Measurements from ENCODE around the gene C6orf62. TPM values are rescaled to one million over a fixed set of nuclear protein-coding genes. Genes with fewer than 3 reads are reported as not detected.
A peak's percentile ranks its signal among the peaks of the same experiment; 100 is the strongest.
"Not testable (repeated sequence)": the region's sequence is repeated elsewhere in the genome, so short reads cannot be mapped to it uniquely, and the experiment has no call there.

Gene C6orf62
- total RNA-seq, 2 experiments from 2014 or later: 130 to 134 TPM

DNA sequence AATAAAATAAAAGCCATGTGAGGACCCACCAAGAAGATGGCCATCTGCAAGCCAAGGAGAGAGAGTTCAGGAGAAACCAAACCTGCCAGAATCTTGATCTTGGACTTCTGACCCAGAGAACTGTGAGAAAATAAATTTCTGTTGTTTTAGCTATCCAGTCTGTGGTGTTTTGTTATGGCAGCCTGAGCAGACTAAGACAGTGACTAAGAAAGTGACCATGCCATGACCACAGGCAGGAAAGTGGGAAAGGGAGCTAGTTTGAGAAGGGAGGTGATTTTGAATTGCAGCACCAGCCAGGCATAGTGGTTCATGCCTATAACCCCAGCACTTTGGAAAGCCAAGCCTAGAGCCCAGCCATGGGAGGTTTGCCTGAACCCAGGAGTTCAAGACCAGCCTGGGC lies 21.9 kb upstream of the C6orf62 start:
- Mint-ChIP-seq H3K36me3 (no peaks in the 10 kb centered on the region), H3K4me1 (ENCODE audit: low read depth) (peaks cover 25% of the 10 kb centered on the region), H3K27me3 (no peaks in the 10 kb centered on the region), H3K9me3 (no peaks in the 10 kb centered on the region), H3K4me3 (no peak overlapping the region), H3K27ac (no peak overlapping the region)
- intact Hi-C loops (cut with micrococcal nuclease): no loop called here
- ChIA-PET POLR2A (no interaction called here), CTCF (interaction anchor here (0.6 to 1.2 kb wide), 2 partner anchors 15 to 19 kb away, joined by 4 read pairs; no protein-coding TSS in a partner anchor)
- DNase-seq: no peak

- H3K4me3 Mint-ChIP-seq: no peak overlapping the region
- peaks cover 18% of the 10 kb centered on the region for H3K4me1 Mint-ChIP-seq (ENCODE audit: low read depth)
- H3K27me3 Mint-ChIP-seq: no peaks in the 10 kb centered on the region
- CTCF ChIA-PET: interaction anchor here (0.8 to 1.8 kb wide), 3 partner anchors 17 to 194 kb away, joined by 3 to 8 read pairs (median 3); no protein-coding TSS in a partner anchor
- intact Hi-C loops (cut with micrococcal nuclease): no loop called here
- H3K27ac Mint-ChIP-seq: no peak overlapping the region
- POLR2A ChIA-PET: interaction anchor here (1.0 to 1.3 kb wide), 2 partner anchors 10 to 20 kb away, joined by 3 read pairs; partner anchors contain the start of gene C6orf62
- no peaks in the 10 kb centered on the region for H3K36me3 Mint-ChIP-seq
- H3K9me3 Mint-ChIP-seq: no peaks in the 10 kb centered on the region
- no peak for DNase-seq
Observed at GRCh38 chr6:24738741-24739140, 19.8 kb upstream of the C6orf62 start.

GRCh38 chr6:24734710-24735109 lies 15.8 kb upstream of the C6orf62 start:
- CTCF ChIA-PET; intact Hi-C loops (cut with micrococcal nuclease); H3K27ac Mint-ChIP-seq; DNase-seq; H3K4me3 Mint-ChIP-seq; H3K36me3 Mint-ChIP-seq; POLR2A ChIA-PET; H3K4me1 Mint-ChIP-seq (ENCODE audit: low read depth); H3K27me3 Mint-ChIP-seq: not testable (repeated sequence)
- H3K9me3 Mint-ChIP-seq: peaks cover 22% of the 10 kb centered on the region

GRCh38 chr6:24734166-24734565 lies 15.2 kb upstream of the C6orf62 start:
- no peaks in the 10 kb centered on the region for H3K27me3 Mint-ChIP-seq
- ChIA-PET CTCF (no interaction called here), POLR2A (no interaction called here)
- H3K4me3 Mint-ChIP-seq: no peak overlapping the region
- H3K36me3 Mint-ChIP-seq: peaks cover 3% of the 10 kb centered on the region
- H3K27ac Mint-ChIP-seq: no peak overlapping the region
- peaks cover 22% of the 10 kb centered on the region for H3K9me3 Mint-ChIP-seq
- H3K4me1 Mint-ChIP-seq (ENCODE audit: low read depth): no peaks in the 10 kb centered on the region
- no peak for DNase-seq
- intact Hi-C loops (cut with micrococcal nuclease): no loop called here

- H3K4me3 Mint-ChIP-seq; H3K27ac Mint-ChIP-seq; H3K4me1 Mint-ChIP-seq (ENCODE audit: low read depth); CTCF ChIA-PET; H3K36me3 Mint-ChIP-seq; H3K27me3 Mint-ChIP-seq; intact Hi-C loops (cut with micrococcal nuclease); DNase-seq: not testable (repeated sequence)
- H3K9me3 Mint-ChIP-seq: peaks cover 22% of the 10 kb centered on the region
- POLR2A ChIA-PET: interaction anchor here (1.5 kb wide), 1 partner anchor 10 kb away, joined by 4 read pairs; no protein-coding TSS in a partner anchor
Observed at GRCh38 chr6:24731456-24732134, 12.6 kb upstream of the C6orf62 start.

- H3K9me3 Mint-ChIP-seq: peaks cover 22% of the 10 kb centered on the region
- H3K36me3 Mint-ChIP-seq; H3K4me1 Mint-ChIP-seq (ENCODE audit: low read depth); POLR2A ChIA-PET; H3K27ac Mint-ChIP-seq; CTCF ChIA-PET; DNase-seq; H3K4me3 Mint-ChIP-seq; H3K27me3 Mint-ChIP-seq: not testable (repeated sequence)
- intact Hi-C loops (cut with micrococcal nuclease): loop anchor here (1.0 kb wide), 1 partner anchor 13 kb away; no protein-coding TSS in a partner anchor
Observed at GRCh38 chr6:24730653-24731052, 11.7 kb upstream of the C6orf62 start.

GRCh38 chr6:24723270-24723669 lies 4.3 kb upstream of the C6orf62 start:
- Mint-ChIP-seq H3K27ac (peak overlapping the region; percentile 99), H3K27me3 (peaks cover 4% of the 10 kb centered on the region)
- POLR2A ChIA-PET: no interaction called here

GRCh38 chr6:24721461-24722215 lies 2.7 kb upstream of the C6orf62 start:
- Mint-ChIP-seq H3K4me3 (peak overlapping the region; percentile 100), H3K9me3 (no peaks in the 10 kb centered on the region), H3K27ac (peak overlapping the region; percentile 99), H3K27me3 (peaks cover 1% of the 10 kb centered on the region), H3K4me1 (ENCODE audit: low read depth) (peaks cover 24% of the 10 kb centered on the region), H3K36me3 (peaks cover 33% of the 10 kb centered on the region)
- no peak for DNase-seq
- CTCF ChIA-PET: interaction anchor here (0.6 to 1.7 kb wide), 10 partner anchors 12 to 227 kb away, joined by 3 to 7 read pairs (median 4); partner anchors contain the start of gene ALDH5A1
- POLR2A ChIA-PET: interaction anchor here (0.7 to 1.6 kb wide), 8 partner anchors 10 to 76 kb away, joined by 3 to 13 read pairs (median 4); partner anchors contain the start of genes ACOT13, KIAA0319 and TDP2
- intact Hi-C loops (cut with micrococcal nuclease): loop anchor here (1.0 to 5.0 kb wide), 6 partner anchors 22 to 305 kb away; partner anchors contain the start of genes KIAA0319 and TDP2

More at GRCh38 chr6:24723270-24723669, 4.3 kb upstream of the C6orf62 start:
- intact Hi-C loops (cut with micrococcal nuclease): loop anchor here (5.0 kb wide), 1 partner anchor 209 kb away; no protein-coding TSS in a partner anchor
- Mint-ChIP-seq H3K4me1 (ENCODE audit: low read depth) (peaks cover 8% of the 10 kb centered on the region), H3K9me3 (no peaks in the 10 kb centered on the region), H3K36me3 (peaks cover 17% of the 10 kb centered on the region), H3K4me3 (no peak overlapping the region)
- CTCF ChIA-PET: no interaction called here
- DNase-seq: no peak

- peak; percentile 100 for DNase-seq
- Mint-ChIP-seq H3K4me1 (ENCODE audit: low read depth) (peaks cover 32% of the 10 kb centered on the region), H3K36me3 (peaks cover 40% of the 10 kb centered on the region), H3K27me3 (peaks cover 1% of the 10 kb centered on the region), H3K9me3 (no peaks in the 10 kb centered on the region), H3K4me3 (peak overlapping the region; percentile 100), H3K27ac (peak overlapping the region; percentile 99)
- CTCF ChIA-PET: interaction anchor here (0.6 to 1.7 kb wide), 6 partner anchors 11 to 141 kb away, joined by 3 to 7 read pairs (median 4); no protein-coding TSS in a partner anchor
- POLR2A ChIA-PET: interaction anchor here (1.1 to 3.4 kb wide), 7 partner anchors 11 to 75 kb away, joined by 3 to 26 read pairs (median 10); partner anchors contain the start of genes ACOT13, GMNN, KIAA0319 and TDP2
- intact Hi-C loops (cut with micrococcal nuclease): loop anchor here (1.0 to 5.0 kb wide), 7 partner anchors 22 to 417 kb away; partner anchors contain the start of genes KIAA0319 and TDP2
Observed at GRCh38 chr6:24720604-24721460, 1.9 kb upstream of the C6orf62 start.

DNA sequence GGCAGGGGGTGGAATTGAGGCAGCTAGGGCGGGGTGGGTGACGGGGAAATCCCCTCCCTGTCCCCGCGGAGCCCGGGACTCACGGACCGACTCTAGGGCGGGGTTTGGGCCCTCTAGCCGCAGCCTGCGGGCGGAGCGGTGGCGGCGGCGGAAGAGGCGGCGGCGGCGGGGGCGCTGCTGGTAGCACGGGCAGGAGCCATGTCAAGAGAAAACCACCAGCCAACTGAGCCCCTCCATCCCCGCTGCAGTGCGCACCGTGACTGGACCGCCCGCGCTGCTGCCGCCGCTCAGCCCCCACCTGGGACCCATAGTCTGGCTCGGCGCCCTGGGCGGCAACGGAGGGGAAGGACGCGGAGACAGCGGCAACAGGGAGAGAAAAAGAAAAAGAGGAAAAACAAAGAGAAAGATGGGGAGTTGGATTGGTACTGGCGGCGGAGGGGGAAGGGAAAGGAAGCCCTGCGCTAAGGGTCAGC lies 1.2 kb upstream of the C6orf62 start:
- H3K27me3 Mint-ChIP-seq: peaks cover 1% of the 10 kb centered on the region
- H3K36me3 Mint-ChIP-seq: peaks cover 47% of the 10 kb centered on the region
- intact Hi-C loops (cut with micrococcal nuclease): loop anchor here (1.0 to 5.0 kb wide), 4 partner anchors 73 to 418 kb away; partner anchors contain the start of gene KIAA0319
- H3K4me1 Mint-ChIP-seq (ENCODE audit: low read depth): peaks cover 38% of the 10 kb centered on the region
- POLR2A ChIA-PET: interaction anchor here (1.1 to 3.4 kb wide), 5 partner anchors 17 to 306 kb away, joined by 3 to 26 read pairs (median 16); partner anchors contain the start of genes GMNN and KIAA0319
- CTCF ChIA-PET: interaction anchor here (1.9 kb wide), 1 partner anchor 139 kb away, joined by 8 read pairs; no protein-coding TSS in a partner anchor
- H3K27ac Mint-ChIP-seq: peak overlapping the region; percentile 99
- DNase-seq: peak; percentile 87
- peak overlapping the region; percentile 100 for H3K4me3 Mint-ChIP-seq
- H3K9me3 Mint-ChIP-seq: no peaks in the 10 kb centered on the region
